Trophoblast cell (in vitro differentiated cells and primary cell): ENCODE measurements around the gene ACHE.

Source experiments
- DNase-seq, 2 donors: peaks; one replicate each; pipeline ENCODE4 v3.0.0-alpha.2; 2016
- H2AFZ ChIP-seq: 2 replicates; pipeline ENCODE4 v1.6.1; 2013; ENCODE audit warnings: low read length, moderate library complexity, mild to moderate bottlenecking; ENCODE audit not compliant: insufficient read depth, poor library complexity
- H2AK5ac ChIP-seq: 2 replicates; pipeline ENCODE4 v1.6.1; 2013; ENCODE audit warnings: mild to moderate bottlenecking, low read length
- H2BK120ac ChIP-seq: 2 replicates; pipeline ENCODE4 v1.6.1; 2013; ENCODE audit warnings: low read length, mild to moderate bottlenecking, moderate library complexity; ENCODE audit not compliant: insufficient read depth, poor library complexity
- H2BK12ac ChIP-seq: 2 replicates; pipeline ENCODE4 v1.6.1; 2013; ENCODE audit warnings: mild to moderate bottlenecking, low read length, moderate library complexity
- H2BK5ac ChIP-seq: 2 replicates; pipeline ENCODE4 v1.6.1; 2013; ENCODE audit warnings: low read length, low read depth, moderate library complexity, mild to moderate bottlenecking; ENCODE audit not compliant: poor library complexity
- H3K14ac ChIP-seq: 2 replicates; pipeline ENCODE4 v1.6.1; 2013; ENCODE audit warnings: mild to moderate bottlenecking, low read length
- H3K18ac ChIP-seq: 2 replicates; pipeline ENCODE4 v1.6.1; 2013; ENCODE audit warnings: mild to moderate bottlenecking, low read length
- H3K23ac ChIP-seq: 2 replicates; pipeline ENCODE4 v1.6.1; 2013; ENCODE audit warnings: low read length
- H3K27ac ChIP-seq: 2 replicates; pipeline ENCODE4 v1.5.1; 2013; ENCODE audit warnings: low read depth, mild to moderate bottlenecking, inconsistent platforms, low read length, moderate library complexity
- H3K27me3 ChIP-seq: 2 replicates; pipeline ENCODE4 v1.6.1; 2013; ENCODE audit warnings: inconsistent platforms, mild to moderate bottlenecking, low read length, moderate library complexity; ENCODE audit not compliant: insufficient read depth
- H3K36me3 ChIP-seq, 2 experiments: 1 replicate in 1 of 2; 2 replicates in 1 of 2; pipeline ENCODE4 v1.6.1; 2013; ENCODE audit warnings: low read length in 2 of 2, mild to moderate bottlenecking in 2 of 2, moderate library complexity in 1 of 2; ENCODE audit not compliant: insufficient read depth in 2 of 2, control insufficient read depth in 1 of 2
- H3K4ac ChIP-seq: 2 replicates; pipeline ENCODE4 v1.6.1; 2013; ENCODE audit warnings: low read depth, mild to moderate bottlenecking, low read length, moderate library complexity
- H3K4me1 ChIP-seq, 2 experiments: 1 replicate in 1 of 2; 2 replicates in 1 of 2; pipeline ENCODE4 v1.6.1; 2013; ENCODE audit warnings: low read length in 2 of 2, mild to moderate bottlenecking in 2 of 2, moderate library complexity in 1 of 2; ENCODE audit not compliant: insufficient read depth in 2 of 2, control insufficient read depth in 1 of 2
- H3K4me2 ChIP-seq: 2 replicates; pipeline ENCODE4 v1.6.1; 2013; ENCODE audit warnings: inconsistent platforms, mild to moderate bottlenecking, low read length, moderate library complexity
- H3K4me3 ChIP-seq: 2 replicates; pipeline ENCODE4 v1.5.1; 2013; ENCODE audit warnings: mild to moderate bottlenecking, low read depth, low read length, inconsistent platforms
- H3K79me1 ChIP-seq: one replicate; pipeline ENCODE4 v1.6.1; 2013; ENCODE audit warnings: low read length
- H3K79me2 ChIP-seq: 2 replicates; pipeline ENCODE4 v1.6.1; 2013; ENCODE audit warnings: low read length, mild to moderate bottlenecking; ENCODE audit not compliant: control insufficient read depth, insufficient read depth, poor library complexity
- H3K9ac ChIP-seq: 2 replicates; pipeline ENCODE4 v1.6.1; 2013; ENCODE audit warnings: mild to moderate bottlenecking, low read length
- H3K9me3 ChIP-seq: 2 replicates; pipeline ENCODE4 v1.6.1; 2013; ENCODE audit warnings: low read depth, mild to moderate bottlenecking, control low read depth, inconsistent platforms, low read length; ENCODE audit not compliant: insufficient read depth
- H4K12ac ChIP-seq: 2 replicates; pipeline ENCODE4 v1.6.1; 2013; ENCODE audit warnings: low read depth, mild to moderate bottlenecking, low read length, moderate library complexity
- H4K8ac ChIP-seq: 2 replicates; pipeline ENCODE4 v1.6.1; 2013; ENCODE audit warnings: low read depth, mild to moderate bottlenecking, low read length, moderate library complexity
- H4K91ac ChIP-seq: one replicate; pipeline ENCODE4 v1.6.1; 2013; ENCODE audit warnings: low read depth, mild to moderate bottlenecking, low read length, moderate library complexity
- WGBS: extraction: QIAGEN DNeasy Blood & Tissue Kit; methylation state at CpG from one replicate; pipeline ENCODE4 v1.1.7; 2013; ENCODE audit warnings: missing lambda C conversion rate; ENCODE audit not compliant: insufficient read length, insufficient coverage; ENCODE audit errors: extremely low coverage; 5-methylcytosine and 5-hydroxymethylcytosine counted together

Gene ACHE

DNA sequence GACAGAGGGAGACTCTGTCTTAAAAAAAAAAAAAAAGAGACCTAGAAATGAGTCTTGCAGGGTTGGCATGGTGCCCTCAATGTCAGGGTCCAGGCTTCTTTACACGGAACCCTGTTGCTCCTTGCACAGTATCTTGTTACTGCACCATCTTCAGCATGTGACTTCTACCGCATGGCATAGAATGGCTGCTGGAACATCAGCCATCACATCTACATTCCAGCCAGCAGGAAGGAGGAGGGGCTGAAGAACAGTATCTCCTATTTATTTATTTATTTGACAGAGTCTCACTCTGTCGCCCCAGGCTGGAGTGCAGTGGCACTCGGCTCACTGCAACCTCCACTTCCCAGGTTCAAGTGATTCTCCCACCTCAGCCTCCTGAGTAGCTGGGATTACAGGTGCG lies 3.7 kb upstream of the ACHE start:
- WGBS: no CpG with 5 or more reads among the region's 5 CpGs
- H2BK120ac ChIP-seq: no peak overlapping the region

GRCh38 chr7:100897772-100898454 lies 2.2 kb upstream of the ACHE start:
- no peak overlapping the region for H3K23ac ChIP-seq
- no peak overlapping the region for H2BK5ac ChIP-seq
- peaks cover 14 to 24% of the 10 kb centered on the region in 2 experiments for H3K4me1 ChIP-seq
- no peak overlapping the region for H3K4me3 ChIP-seq
- peaks cover 4 to 5% of the 10 kb centered on the region in 2 experiments for H3K36me3 ChIP-seq
- H4K12ac ChIP-seq: no peak overlapping the region
- H3K18ac ChIP-seq: no peak overlapping the region
- H2AK5ac ChIP-seq: no peak overlapping the region
- H3K27me3 ChIP-seq: peaks cover 9% of the 10 kb centered on the region
- H3K4me2 ChIP-seq: no peak overlapping the region
- H3K9ac ChIP-seq: no peak overlapping the region
- H3K79me2 ChIP-seq: no peaks in the 10 kb centered on the region
- H4K91ac ChIP-seq: no peak overlapping the region
- no peaks in the 10 kb centered on the region for H3K9me3 ChIP-seq
- H4K8ac ChIP-seq: no peak overlapping the region
- no peak overlapping the region for H2AFZ ChIP-seq
- H2BK12ac ChIP-seq: no peak overlapping the region
- no peak overlapping the region for H3K27ac ChIP-seq
- H3K14ac ChIP-seq: no peak overlapping the region
- no peak for DNase-seq
- no peaks in the 10 kb centered on the region for H3K79me1 ChIP-seq
- H2BK120ac ChIP-seq: no peak overlapping the region
- H3K4ac ChIP-seq: no peak overlapping the region
- WGBS: no CpG with 5 or more reads among the region's 13 CpGs

More for the DNA sequence above, 3.7 kb upstream of the ACHE start:
- Histone ChIP-seq H3K4me2 (no peak overlapping the region), H3K27me3 (peaks cover 9% of the 10 kb centered on the region), H2BK12ac (no peak overlapping the region), H3K4me1 (peaks cover 8 to 12% of the 10 kb centered on the region in 2 experiments), H2AFZ (no peak overlapping the region), H3K23ac (no peak overlapping the region), H3K14ac (no peak overlapping the region), H3K9ac (no peak overlapping the region), H3K27ac (no peak overlapping the region), H3K79me1 (no peaks in the 10 kb centered on the region), H4K91ac (no peak overlapping the region), H3K9me3 (no peaks in the 10 kb centered on the region), H4K12ac (no peak overlapping the region), H2AK5ac (no peak overlapping the region), H4K8ac (no peak overlapping the region), H3K79me2 (no peaks in the 10 kb centered on the region), H3K4me3 (no peak overlapping the region), H2BK5ac (no peak overlapping the region), H3K4ac (no peak overlapping the region), H3K18ac (no peak overlapping the region), H3K36me3 (no peaks in the 10 kb centered on the region)
- DNase-seq: no peak

DNA sequence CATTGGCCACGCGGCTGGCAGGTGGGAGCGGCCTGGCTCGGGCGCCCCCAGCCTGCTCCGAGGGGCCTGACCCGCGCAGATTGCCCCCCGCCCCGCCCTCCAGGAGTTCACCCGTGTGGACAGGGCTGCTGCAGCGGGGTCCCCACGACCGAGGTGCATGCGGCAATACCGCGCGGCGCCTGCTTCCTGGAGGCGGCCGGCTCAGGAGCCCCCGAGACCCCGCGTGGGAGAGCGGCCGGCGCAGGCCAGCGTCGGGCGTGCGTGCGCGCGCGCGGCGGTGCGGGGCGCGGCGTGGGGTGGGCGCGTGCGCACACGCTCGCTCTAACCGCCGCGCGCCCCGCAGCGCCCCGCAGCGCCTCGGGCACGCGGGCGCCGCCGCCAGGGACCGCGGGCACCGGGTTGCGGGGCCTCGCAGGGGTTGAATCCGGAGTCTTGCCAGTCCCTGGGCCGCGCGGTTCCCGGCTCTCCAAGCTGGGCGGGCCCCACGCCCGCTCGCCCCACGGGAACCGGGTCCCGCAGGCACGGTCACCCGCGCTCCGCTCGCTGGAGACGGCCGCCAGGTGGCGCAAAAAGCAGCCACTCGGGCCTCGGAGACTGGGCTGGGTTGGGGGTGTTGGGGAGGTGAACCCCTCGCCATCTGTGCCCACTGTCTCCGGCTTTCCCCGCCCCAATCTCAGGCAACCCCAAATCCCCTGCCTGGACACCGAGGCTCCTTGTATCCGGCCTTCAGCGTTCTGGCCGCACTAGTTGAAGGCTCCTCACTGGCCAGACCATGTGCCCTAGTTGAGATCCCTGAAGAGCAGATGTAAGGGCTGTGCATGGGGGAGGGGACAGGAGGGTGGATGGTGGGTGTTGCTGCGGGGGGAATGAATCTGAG lies 1.3 kb upstream of the ACHE start:
- Histone ChIP-seq H3K27ac (no peak overlapping the region), H3K23ac (no peak overlapping the region), H3K4ac (no peak overlapping the region), H2BK5ac (no peak overlapping the region), H3K4me2 (peak overlapping the region; percentile 81), H3K18ac (no peak overlapping the region), H3K79me1 (peaks cover 1% of the 10 kb centered on the region), H3K79me2 (no peaks in the 10 kb centered on the region), H2AK5ac (no peak overlapping the region), H2AFZ (no peak overlapping the region), H3K14ac (no peak overlapping the region), H3K4me1 (peaks cover 17 to 29% of the 10 kb centered on the region in 2 experiments), H3K9ac (no peak overlapping the region), H2BK120ac (no peak overlapping the region), H2BK12ac (no peak overlapping the region), H4K12ac (no peak overlapping the region), H4K8ac (no peak overlapping the region), H3K36me3 (peaks cover 10 to 12% of the 10 kb centered on the region in 2 experiments), H4K91ac (no peak overlapping the region), H3K27me3 (peaks cover 9% of the 10 kb centered on the region), H3K4me3 (peak overlapping the region; percentile 40), H3K9me3 (no peaks in the 10 kb centered on the region)
- peak in 1 of 2 donors; percentile 58 for DNase-seq
- WGBS: no CpG with 5 or more reads among the region's 95 CpGs

DNA sequence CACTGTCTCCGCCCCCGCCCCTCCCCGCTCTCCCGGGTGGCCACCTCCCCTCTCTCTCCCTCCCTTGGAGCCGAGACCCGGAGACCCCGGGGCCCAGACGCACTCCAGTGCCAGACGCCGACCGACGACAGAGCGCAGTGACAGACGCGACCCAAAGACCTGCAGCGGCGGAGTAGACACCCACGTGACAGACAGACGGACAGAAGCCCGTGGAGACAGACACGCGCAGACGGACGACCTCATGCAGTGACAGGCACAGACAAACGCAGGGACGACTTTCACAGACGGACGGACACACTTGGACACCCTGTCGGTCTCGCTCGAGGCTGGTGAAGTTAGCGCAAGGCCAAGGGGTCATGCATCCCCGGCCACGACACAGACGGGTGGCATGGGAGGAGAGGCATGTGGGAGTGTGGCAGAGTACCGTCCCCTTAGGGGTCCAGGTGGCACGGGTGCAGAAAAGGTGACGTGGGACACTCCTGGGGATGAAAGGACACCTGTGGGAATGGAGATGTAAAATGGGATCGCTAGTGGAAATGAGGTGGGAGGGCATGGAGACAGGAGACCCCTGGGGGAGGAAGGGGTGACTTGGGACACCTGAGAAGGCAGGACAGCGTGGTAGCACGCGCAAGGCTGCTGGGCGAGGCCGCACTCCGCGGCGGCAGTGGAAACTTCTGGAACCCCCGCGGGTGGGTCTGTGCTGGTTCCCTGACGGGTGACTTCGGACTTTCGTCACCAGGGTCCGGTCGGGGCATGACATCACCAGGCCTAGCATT lies 456 bp upstream of the ACHE start:
- Histone ChIP-seq H2AFZ (no peak overlapping the region), H3K4ac (no peak overlapping the region), H3K4me3 (peak overlapping the region; percentile 52), H3K27ac (no peak overlapping the region), H4K12ac (no peak overlapping the region), H3K79me1 (peaks cover 6% of the 10 kb centered on the region), H3K36me3 (peaks cover 10 to 13% of the 10 kb centered on the region in 2 experiments), H2AK5ac (no peak overlapping the region), H3K23ac (no peak overlapping the region), H3K4me2 (peak overlapping the region; percentile 81), H4K8ac (no peak overlapping the region), H3K14ac (no peak overlapping the region), H2BK120ac (no peak overlapping the region), H3K27me3 (peaks cover 9% of the 10 kb centered on the region), H2BK5ac (no peak overlapping the region), H2BK12ac (no peak overlapping the region), H3K18ac (no peak overlapping the region), H3K4me1 (peaks cover 21 to 35% of the 10 kb centered on the region in 2 experiments), H4K91ac (no peak overlapping the region), H3K79me2 (peaks cover under 1% of the 10 kb centered on the region), H3K9me3 (no peaks in the 10 kb centered on the region), H3K9ac (no peak overlapping the region)
- WGBS: no CpG with 5 or more reads among the region's 54 CpGs
- DNase-seq: peak in 1 of 2 donors; percentile 34
